Measurements from ENCODE around the gene CDH6.

The CDH6 gene

DNA sequence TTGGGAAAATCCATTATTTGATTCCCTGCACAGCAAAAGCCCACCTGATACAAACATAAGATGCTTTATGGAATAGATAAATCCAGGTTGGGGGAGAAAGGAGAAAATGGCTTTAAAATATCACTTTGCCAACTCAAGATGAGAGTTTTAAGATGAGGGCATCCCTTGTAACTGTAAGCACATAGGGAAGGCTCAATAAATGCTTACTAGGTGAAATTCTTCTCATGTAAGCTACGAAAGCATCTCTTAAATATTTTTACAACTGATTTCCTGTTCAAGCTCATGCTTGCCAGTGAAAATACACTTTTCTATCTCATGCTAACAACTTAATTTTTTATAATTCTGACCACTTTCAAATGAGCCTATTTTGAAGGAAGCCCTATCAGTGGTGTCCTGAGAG is 11.5 kb downstream of the CDH6 start:
- Histone ChIP-seq H3K27me3 (ENCODE audit: control insufficient read depth, insufficient read depth, low read length) (no peaks in the 10 kb centered on the region), H3K36me3 (ENCODE audit: control insufficient read depth, low read depth, low read length) (no peaks in the 10 kb centered on the region), H3K9ac (ENCODE audit: low read length) (no peak overlapping the region), H3K27ac (ENCODE audit: low read length) (no peak overlapping the region), H3K4me1 (ENCODE audit: control insufficient read depth, low read depth, low read length) (no peaks in the 10 kb centered on the region), H3K9me3 (ENCODE audit: control insufficient read depth, low read depth, low read length) (no peaks in the 10 kb centered on the region), H3K4me3 (ENCODE audit: low read length) (no peak overlapping the region)

DNA sequence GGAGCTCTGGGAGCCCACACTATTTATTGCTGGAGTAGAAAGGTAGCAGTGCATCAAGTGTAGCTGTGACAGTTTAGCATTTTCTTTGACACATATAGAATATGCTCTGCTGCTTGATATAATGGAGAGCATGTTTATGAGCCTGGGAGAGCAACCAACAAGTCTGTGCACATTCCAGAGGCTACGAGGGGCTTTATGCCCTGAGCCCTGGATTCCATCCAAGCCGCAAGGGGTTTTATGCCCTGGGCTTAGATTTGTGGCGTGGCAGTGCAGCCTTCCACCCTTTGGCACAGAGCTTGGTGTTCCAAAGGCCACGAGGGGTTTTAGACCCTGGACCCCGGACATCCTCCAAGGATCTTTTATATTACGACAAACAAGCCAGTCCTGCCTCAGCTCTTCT is 14.6 kb downstream of the CDH6 start:
- Histone ChIP-seq H3K4me1 (ENCODE audit: control insufficient read depth, low read depth, low read length) (no peaks in the 10 kb centered on the region), H3K4me3 (ENCODE audit: low read length) (no peak overlapping the region), H3K36me3 (ENCODE audit: control insufficient read depth, low read depth, low read length) (no peaks in the 10 kb centered on the region), H3K9me3 (ENCODE audit: control insufficient read depth, low read depth, low read length) (no peaks in the 10 kb centered on the region), H3K27me3 (ENCODE audit: control insufficient read depth, insufficient read depth, low read length) (no peaks in the 10 kb centered on the region), H3K27ac (ENCODE audit: low read length) (no peak overlapping the region), H3K9ac (ENCODE audit: low read length) (no peak overlapping the region)

DNA sequence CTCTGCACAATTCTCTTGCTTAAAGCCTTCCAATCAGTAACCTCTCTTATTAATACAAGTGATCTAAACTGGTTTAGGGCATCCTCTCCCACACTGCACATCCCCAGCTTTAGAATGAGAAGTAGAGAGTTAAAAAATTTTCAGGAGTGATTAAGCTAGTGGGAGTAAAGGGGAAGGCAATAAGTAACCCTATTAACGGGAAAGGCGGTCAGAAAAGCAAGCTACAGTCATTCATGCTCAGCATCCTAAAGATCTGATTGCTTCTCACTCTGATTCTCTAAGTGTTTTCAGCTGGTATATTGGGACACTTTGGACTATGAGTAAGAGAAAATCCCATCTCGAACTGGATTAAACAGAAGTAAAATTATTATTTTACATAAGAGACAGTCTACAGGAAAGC is 15.8 kb downstream of the CDH6 start:
- H3K9ac ChIP-seq (ENCODE audit: low read length): no peak overlapping the region
- no peaks in the 10 kb centered on the region for H3K4me1 ChIP-seq (ENCODE audit: control insufficient read depth, low read depth, low read length)
- H3K4me3 ChIP-seq (ENCODE audit: low read length): no peak overlapping the region
- H3K9me3 ChIP-seq (ENCODE audit: control insufficient read depth, low read depth, low read length): no peaks in the 10 kb centered on the region
- H3K27ac ChIP-seq (ENCODE audit: low read length): no peak overlapping the region
- no peaks in the 10 kb centered on the region for H3K36me3 ChIP-seq (ENCODE audit: control insufficient read depth, low read depth, low read length)
- no peaks in the 10 kb centered on the region for H3K27me3 ChIP-seq (ENCODE audit: control insufficient read depth, insufficient read depth, low read length)

DNA sequence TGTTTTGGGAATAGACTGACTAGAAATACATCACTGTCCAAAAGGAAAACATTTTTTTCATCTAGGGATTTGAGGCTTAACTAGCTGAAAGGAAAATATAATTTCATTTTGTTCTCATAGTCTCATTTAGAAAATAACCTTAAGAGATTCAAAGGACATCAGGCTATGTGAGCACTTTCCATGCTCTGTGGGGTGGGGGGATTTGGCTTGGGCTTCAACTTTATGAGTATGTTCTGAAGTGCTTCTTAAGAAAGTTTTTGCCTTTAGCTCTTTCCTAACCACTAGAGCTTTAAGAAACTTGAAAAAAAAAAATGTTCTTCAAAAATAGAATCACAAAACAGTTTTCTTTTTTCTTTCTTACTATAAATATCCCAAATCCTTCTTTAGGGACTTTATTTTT is 17.6 kb downstream of the CDH6 start:
- Histone ChIP-seq H3K27me3 (ENCODE audit: control insufficient read depth, insufficient read depth, low read length) (no peaks in the 10 kb centered on the region), H3K36me3 (ENCODE audit: control insufficient read depth, low read depth, low read length) (no peaks in the 10 kb centered on the region), H3K27ac (ENCODE audit: low read length) (no peak overlapping the region), H3K4me1 (ENCODE audit: control insufficient read depth, low read depth, low read length) (no peaks in the 10 kb centered on the region), H3K9ac (ENCODE audit: low read length) (no peak overlapping the region), H3K9me3 (ENCODE audit: control insufficient read depth, low read depth, low read length) (no peaks in the 10 kb centered on the region), H3K4me3 (ENCODE audit: low read length) (no peak overlapping the region)

DNA sequence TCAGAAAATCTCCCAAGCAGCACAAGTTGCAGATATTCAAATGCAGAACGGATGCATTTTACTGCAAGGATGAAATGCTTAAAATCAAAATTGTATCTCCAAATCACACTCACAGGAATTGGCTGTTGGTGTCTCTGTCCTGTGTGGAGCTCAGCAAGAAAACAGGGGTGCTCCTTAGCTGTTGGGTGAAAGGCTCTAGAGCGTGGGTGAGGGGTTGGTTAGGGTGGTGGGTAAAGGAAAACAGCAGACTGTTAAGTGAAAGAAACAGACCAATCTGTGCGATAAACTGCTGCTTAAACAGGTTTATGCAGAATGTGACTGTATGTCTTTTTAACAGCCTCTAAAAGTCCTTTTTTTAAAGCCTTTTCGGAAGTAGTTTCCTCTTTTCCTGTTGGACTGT is 19.8 kb downstream of the CDH6 start:
- no peaks in the 10 kb centered on the region for H3K4me1 ChIP-seq (ENCODE audit: control insufficient read depth, low read depth, low read length)
- no peak overlapping the region for H3K9ac ChIP-seq (ENCODE audit: low read length)

GRCh38 chr5:31213705-31214121 is 20.2 kb downstream of the CDH6 start:
- Histone ChIP-seq H3K27me3 (ENCODE audit: control insufficient read depth, insufficient read depth, low read length) (no peaks in the 10 kb centered on the region), H3K27ac (ENCODE audit: low read length) (no peak overlapping the region), H3K4me3 (ENCODE audit: low read length) (no peak overlapping the region), H3K9ac (ENCODE audit: low read length) (no peak overlapping the region), H3K9me3 (ENCODE audit: control insufficient read depth, low read depth, low read length) (no peaks in the 10 kb centered on the region), H3K4me1 (ENCODE audit: control insufficient read depth, low read depth, low read length) (no peaks in the 10 kb centered on the region), H3K36me3 (ENCODE audit: control insufficient read depth, low read depth, low read length) (no peaks in the 10 kb centered on the region)

More for the DNA sequence above, 19.8 kb downstream of the CDH6 start:
- H3K27ac ChIP-seq (ENCODE audit: low read length): no peak overlapping the region
- no peaks in the 10 kb centered on the region for H3K36me3 ChIP-seq (ENCODE audit: control insufficient read depth, low read depth, low read length)
- no peaks in the 10 kb centered on the region for H3K9me3 ChIP-seq (ENCODE audit: control insufficient read depth, low read depth, low read length)
- H3K4me3 ChIP-seq (ENCODE audit: low read length): no peak overlapping the region
- no peaks in the 10 kb centered on the region for H3K27me3 ChIP-seq (ENCODE audit: control insufficient read depth, insufficient read depth, low read length)

- Histone ChIP-seq H3K36me3 (ENCODE audit: control insufficient read depth, low read depth, low read length) (no peaks in the 10 kb centered on the region), H3K27ac (ENCODE audit: low read length) (no peak overlapping the region), H3K4me3 (ENCODE audit: low read length) (no peak overlapping the region), H3K9ac (ENCODE audit: low read length) (no peak overlapping the region), H3K27me3 (ENCODE audit: control insufficient read depth, insufficient read depth, low read length) (no peaks in the 10 kb centered on the region), H3K9me3 (ENCODE audit: control insufficient read depth, low read depth, low read length) (no peaks in the 10 kb centered on the region), H3K4me1 (ENCODE audit: control insufficient read depth, low read depth, low read length) (no peaks in the 10 kb centered on the region)
These were observed 20.7 kb downstream of the CDH6 start for GRCh38 chr5:31214229-31214628.

- Histone ChIP-seq H3K9ac (ENCODE audit: low read length) (no peak overlapping the region), H3K9me3 (ENCODE audit: control insufficient read depth, low read depth, low read length) (no peaks in the 10 kb centered on the region), H3K27me3 (ENCODE audit: control insufficient read depth, insufficient read depth, low read length) (no peaks in the 10 kb centered on the region), H3K4me1 (ENCODE audit: control insufficient read depth, low read depth, low read length) (no peaks in the 10 kb centered on the region), H3K36me3 (ENCODE audit: control insufficient read depth, low read depth, low read length) (no peaks in the 10 kb centered on the region), H3K4me3 (ENCODE audit: low read length) (no peak overlapping the region), H3K27ac (ENCODE audit: low read length) (no peak overlapping the region)
These were observed 21.8 kb downstream of the CDH6 start for GRCh38 chr5:31215236-31215635.

DNA sequence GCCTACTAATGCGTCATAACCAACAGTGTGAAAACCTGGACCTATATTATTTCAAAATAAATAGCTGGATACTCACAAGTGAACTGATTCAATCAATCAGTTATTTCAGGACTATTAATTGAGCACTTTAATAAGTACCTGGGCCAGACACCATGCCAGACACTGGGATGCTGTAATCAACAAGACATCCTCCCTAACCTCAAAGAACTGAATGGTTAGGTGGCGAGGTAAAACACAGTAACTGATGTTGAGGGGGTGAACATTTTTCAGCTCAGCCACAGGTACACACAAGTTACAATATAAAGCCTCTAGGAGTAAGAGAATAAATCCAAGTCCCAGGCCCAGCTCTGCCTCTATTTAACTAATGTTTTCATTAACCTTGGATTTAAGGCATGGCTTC is 24.0 kb downstream of the CDH6 start:
- H3K36me3 ChIP-seq (ENCODE audit: control insufficient read depth, low read depth, low read length): no peaks in the 10 kb centered on the region
- H3K4me1 ChIP-seq (ENCODE audit: control insufficient read depth, low read depth, low read length): no peaks in the 10 kb centered on the region
- H3K9ac ChIP-seq (ENCODE audit: low read length): no peak overlapping the region
- no peaks in the 10 kb centered on the region for H3K9me3 ChIP-seq (ENCODE audit: control insufficient read depth, low read depth, low read length)
- no peak overlapping the region for H3K4me3 ChIP-seq (ENCODE audit: low read length)
- H3K27ac ChIP-seq (ENCODE audit: low read length): no peak overlapping the region
- H3K27me3 ChIP-seq (ENCODE audit: control insufficient read depth, insufficient read depth, low read length): no peaks in the 10 kb centered on the region

DNA sequence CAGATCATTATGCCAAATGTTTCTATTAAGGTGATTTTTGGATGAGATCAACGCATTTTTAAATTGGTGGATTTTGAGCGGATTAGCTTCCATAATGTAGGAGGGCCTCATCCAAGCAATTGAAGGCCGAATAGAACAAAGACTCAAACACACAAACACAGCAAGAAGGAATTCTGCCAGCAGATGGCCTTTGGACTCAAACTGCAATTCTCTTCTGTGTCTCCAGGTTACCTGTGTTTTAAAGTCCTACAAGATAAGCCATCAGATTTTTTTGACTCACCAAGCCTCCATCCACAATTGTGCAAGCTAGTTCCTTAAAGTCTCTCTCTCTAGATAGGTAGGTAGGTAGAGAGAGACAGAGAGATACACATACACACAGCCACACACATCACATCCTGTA is 25.5 kb downstream of the CDH6 start:
- no peak overlapping the region for H3K9ac ChIP-seq (ENCODE audit: low read length)
- H3K4me1 ChIP-seq (ENCODE audit: control insufficient read depth, low read depth, low read length): no peaks in the 10 kb centered on the region
- H3K27ac ChIP-seq (ENCODE audit: low read length): no peak overlapping the region
- H3K4me3 ChIP-seq (ENCODE audit: low read length): no peak overlapping the region
- H3K36me3 ChIP-seq (ENCODE audit: control insufficient read depth, low read depth, low read length): no peaks in the 10 kb centered on the region
- H3K9me3 ChIP-seq (ENCODE audit: control insufficient read depth, low read depth, low read length): no peaks in the 10 kb centered on the region
- no peaks in the 10 kb centered on the region for H3K27me3 ChIP-seq (ENCODE audit: control insufficient read depth, insufficient read depth, low read length)

DNA sequence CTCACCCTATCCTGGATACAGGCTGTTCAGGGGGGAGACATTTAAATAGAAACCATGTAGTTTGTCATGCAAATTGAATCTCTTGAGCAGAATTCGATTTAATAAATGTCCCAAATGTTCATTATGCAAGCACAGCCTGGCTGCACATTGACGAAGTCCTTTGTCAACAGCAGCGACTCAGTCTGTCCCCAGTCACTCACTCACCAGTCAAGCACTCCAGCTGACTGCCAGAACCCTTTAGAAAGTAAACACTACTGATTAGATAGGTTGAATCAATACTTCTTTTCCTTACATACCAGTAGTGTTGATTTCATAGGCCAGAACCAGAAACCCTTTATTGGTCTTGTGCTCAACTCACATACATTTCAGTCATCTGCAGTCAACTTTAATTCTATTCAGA is 27.5 kb downstream of the CDH6 start:
- Histone ChIP-seq H3K36me3 (ENCODE audit: control insufficient read depth, low read depth, low read length) (no peaks in the 10 kb centered on the region), H3K27me3 (ENCODE audit: control insufficient read depth, insufficient read depth, low read length) (no peaks in the 10 kb centered on the region), H3K9me3 (ENCODE audit: control insufficient read depth, low read depth, low read length) (no peaks in the 10 kb centered on the region), H3K4me1 (ENCODE audit: control insufficient read depth, low read depth, low read length) (no peaks in the 10 kb centered on the region), H3K27ac (ENCODE audit: low read length) (no peak overlapping the region), H3K4me3 (ENCODE audit: low read length) (no peak overlapping the region), H3K9ac (ENCODE audit: low read length) (no peak overlapping the region)

DNA sequence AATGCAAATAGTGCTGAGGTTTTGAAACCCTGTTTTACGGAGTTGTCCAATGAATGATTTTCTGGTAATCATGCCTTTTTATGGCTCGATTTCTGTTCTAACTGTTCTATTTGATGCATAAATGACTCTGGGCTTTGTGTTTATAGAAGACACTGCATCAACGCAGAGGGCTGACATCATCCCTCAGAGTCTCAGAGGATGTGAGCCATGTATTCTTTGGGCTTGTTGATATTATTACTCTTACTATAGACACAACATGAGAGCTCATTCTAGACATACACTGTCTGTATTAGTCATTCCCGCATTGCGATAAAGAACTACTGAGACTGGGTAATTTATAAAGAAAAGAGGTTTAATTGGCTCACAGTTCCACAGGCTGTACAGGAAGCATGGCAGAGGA is 31.6 kb downstream of the CDH6 start:
- Histone ChIP-seq H3K9ac (ENCODE audit: low read length) (no peak overlapping the region), H3K27ac (ENCODE audit: low read length) (no peak overlapping the region), H3K9me3 (ENCODE audit: control insufficient read depth, low read depth, low read length) (no peaks in the 10 kb centered on the region), H3K4me1 (ENCODE audit: control insufficient read depth, low read depth, low read length) (no peaks in the 10 kb centered on the region), H3K4me3 (ENCODE audit: low read length) (no peak overlapping the region), H3K27me3 (ENCODE audit: control insufficient read depth, insufficient read depth, low read length) (no peaks in the 10 kb centered on the region), H3K36me3 (ENCODE audit: control insufficient read depth, low read depth, low read length) (no peaks in the 10 kb centered on the region)

All from iPS-18a (cell line).